Natural killer cell (primary cell): ENCODE measurements around the gene KLHL33. TPM values are rescaled to one million over a fixed set of nuclear protein-coding genes. Genes with fewer than 3 reads are reported as not detected.

ENCODE experiments used
- ATAC-seq, 3 donors: fragments of 150-1000 bp in 2 of 3; fragments of 200-7000 bp in 1 of 3; cut with Tn5 transposase; 1 replicate in 1 of 3; 2 replicates in 2 of 3; pipeline ENCODE4 v1.10.0; 2021; ENCODE audit warnings: mild to moderate bottlenecking in 2 of 3, moderate library complexity in 2 of 3
- DNase-seq, 2 donors: peaks; one replicate each; pipeline versions ENCODE4 v3.0.0 to v3.0.0-alpha.2; 2013 to 2021; ENCODE audit warnings: mixed read lengths in 1 of 2
- H3K27ac ChIP-seq: one replicate; pipeline ENCODE4 v1.5.1; 2013; ENCODE audit warnings: mild to moderate bottlenecking, low read length
- H3K27me3 ChIP-seq: one replicate; pipeline ENCODE4 v1.6.1; 2013; ENCODE audit warnings: low read length; ENCODE audit not compliant: control insufficient read depth, insufficient read depth
- H3K36me3 ChIP-seq: one replicate; pipeline ENCODE4 v1.6.1; 2013; ENCODE audit warnings: low read length; ENCODE audit not compliant: control insufficient read depth, insufficient read depth
- H3K4me1 ChIP-seq: one replicate; pipeline ENCODE4 v1.6.1; 2013; ENCODE audit warnings: low read length; ENCODE audit not compliant: control insufficient read depth, insufficient read depth
- H3K4me3 ChIP-seq: one replicate; pipeline ENCODE4 v1.5.1; 2013; ENCODE audit warnings: low read length
- H3K9me3 ChIP-seq: one replicate; pipeline ENCODE4 v1.6.1; 2013; ENCODE audit warnings: low read length; ENCODE audit not compliant: control insufficient read depth, insufficient read depth
- H3K27ac Mint-ChIP-seq, 2 donors: one replicate each; pipeline ENCODE4 v1.8.0; 2022; ENCODE audit warnings: mild to moderate bottlenecking in 2 of 2, mixed read lengths in 2 of 2, moderate library complexity in 1 of 2
- H3K27me3 Mint-ChIP-seq, 2 donors: one replicate each; pipeline ENCODE4 v1.8.0; 2022; ENCODE audit warnings: low read depth in 2 of 2, mixed read lengths in 2 of 2
- H3K36me3 Mint-ChIP-seq: one replicate; pipeline ENCODE4 v1.8.0; 2022; ENCODE audit warnings: mixed read lengths
- H3K4me1 Mint-ChIP-seq, 2 donors: one replicate each; pipeline ENCODE4 v1.8.0; 2022; ENCODE audit warnings: mixed read lengths in 2 of 2
- H3K4me3 Mint-ChIP-seq: one replicate; pipeline ENCODE4 v1.8.0; 2022; ENCODE audit warnings: mild to moderate bottlenecking, moderate library complexity, mixed read lengths
- H3K9me3 Mint-ChIP-seq, 2 donors: one replicate each; pipeline ENCODE4 v1.8.0; 2022; ENCODE audit warnings: mixed read lengths in 2 of 2
- CTCF ChIP-seq: fragments of 200-600 bp; IDR thresholded peaks from one replicate; pipeline ENCODE4 v1.8.0; 2022; ENCODE audit warnings: antibody characterized with exemption
- WGBS: methylation state at CpG from one replicate; pipeline ENCODE4 v1.1.7; 2013; ENCODE audit warnings: missing lambda C conversion rate; ENCODE audit not compliant: insufficient coverage; 5-methylcytosine and 5-hydroxymethylcytosine counted together
- intact Hi-C: fragments of 100-400 bp; cut with micrococcal nuclease; formaldehyde crosslinking; loops from one replicate; pipeline ENCODE4 v1.14.2; 2022
- total RNA-seq, 4 donors: library from RNA; stranded (reverse); fragments of 120-200 nt in 1 of 4; gene quantifications; one replicate each; pipeline versions ENCODE4 v1.2.3 to v1.2.4, GENCODE V29; 2013 to 2022

Gene KLHL33
- total RNA-seq, 3 donors from 2014 or later (not counting 1 experiment from before 2014, with no cell fraction given): 0.25 to 0.97 (median 0.31) TPM

- TF ChIP-seq CTCF: no peak
- Mint-ChIP-seq H3K9me3 (no peaks in the 10 kb centered on the region), H3K27ac (peak overlapping the region; percentile 74 to 76), H3K4me3 (peak overlapping the region; percentile 35), H3K36me3 (no peaks in the 10 kb centered on the region), H3K4me1 (peaks cover 23 to 28% of the 10 kb centered on the region in 2 donors), H3K27me3 (no peaks in the 10 kb centered on the region)
- Histone ChIP-seq H3K27me3 (no peaks in the 10 kb centered on the region), H3K4me3 (no peak overlapping the region), H3K9me3 (no peaks in the 10 kb centered on the region), H3K36me3 (no peaks in the 10 kb centered on the region), H3K27ac (no peak overlapping the region), H3K4me1 (peaks cover 34% of the 10 kb centered on the region)
- no peak for DNase-seq
- ATAC-seq: no peak
- intact Hi-C loops: no loop called here
- 55% methylated on average over 5 of the region's 5 CpGs for whole genome bisulfite sequencing
Measured at GRCh38 chr14:20428802-20429201, 7.2 kb downstream of the KLHL33 start.

GRCh38 chr14:20428010-20428365 lies 8.0 kb downstream of the KLHL33 start:
- WGBS: 40% methylated on average over 5 of the region's 5 CpGs
- H3K9me3 Mint-ChIP-seq: no peaks in the 10 kb centered on the region
- intact Hi-C loops: no loop called here
- DNase-seq (no peak), ATAC-seq (peak in 1 of 3 donors; percentile 17)
- peak overlapping the region; percentile 74 to 76 for H3K27ac Mint-ChIP-seq
- Histone ChIP-seq H3K9me3 (no peaks in the 10 kb centered on the region), H3K36me3 (no peaks in the 10 kb centered on the region), H3K27ac (peak overlapping the region; percentile 60), H3K4me3 (no peak overlapping the region), H3K27me3 (no peaks in the 10 kb centered on the region), H3K4me1 (peaks cover 34% of the 10 kb centered on the region)
- TF ChIP-seq CTCF: no peak
- peaks cover 23 to 28% of the 10 kb centered on the region in 2 donors for H3K4me1 Mint-ChIP-seq
- H3K4me3 Mint-ChIP-seq: peak overlapping the region; percentile 54
- no peaks in the 10 kb centered on the region for H3K27me3 Mint-ChIP-seq
- H3K36me3 Mint-ChIP-seq: no peaks in the 10 kb centered on the region

DNA sequence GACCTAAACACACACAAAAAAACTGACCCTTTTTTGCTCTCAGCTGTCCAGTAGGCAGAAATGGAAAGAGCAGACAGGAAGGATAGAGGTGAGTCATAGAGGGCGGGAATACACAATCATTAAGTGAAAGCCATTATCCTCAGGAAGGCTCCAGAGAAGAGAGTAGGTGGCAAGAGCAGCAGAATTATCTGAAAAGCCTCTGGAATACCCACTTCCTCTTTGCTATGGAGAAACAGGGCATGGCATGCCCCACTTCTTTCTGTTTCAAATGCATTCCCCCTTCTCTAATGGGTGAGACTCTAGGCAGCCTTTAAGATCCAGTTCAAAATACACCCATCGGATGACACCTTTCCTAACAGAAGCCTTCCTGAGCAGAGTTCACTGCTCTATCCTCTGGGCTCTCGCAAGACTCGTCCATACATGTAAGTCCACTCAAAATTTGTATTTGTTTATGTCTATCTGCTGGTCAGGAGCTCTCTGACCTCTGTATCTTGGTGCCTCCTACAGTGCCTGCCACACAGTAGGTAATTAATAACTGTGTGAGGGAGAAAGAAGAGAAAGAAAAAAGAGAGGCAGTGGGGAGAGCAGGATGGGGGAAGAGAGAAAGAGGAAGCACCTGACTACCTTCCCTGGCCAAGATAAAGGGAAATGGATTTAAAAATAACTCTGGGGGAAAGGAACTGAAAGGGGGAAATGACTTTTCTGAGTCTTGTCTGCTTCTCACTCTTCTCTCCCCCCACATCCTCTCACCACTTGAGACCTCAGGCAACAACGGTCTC lies 8.5 kb downstream of the KLHL33 start:
- WGBS: 32% methylated on average over 5 of the region's 5 CpGs
- TF ChIP-seq CTCF: no peak
- Mint-ChIP-seq H3K4me3 (peak overlapping the region; percentile 54), H3K36me3 (no peaks in the 10 kb centered on the region), H3K9me3 (no peaks in the 10 kb centered on the region), H3K27me3 (no peaks in the 10 kb centered on the region), H3K27ac (peak overlapping the region; percentile 74 to 76), H3K4me1 (peaks cover 23 to 28% of the 10 kb centered on the region in 2 donors)
- no peak overlapping the region for H3K4me3 ChIP-seq
- H3K27ac ChIP-seq: peak overlapping the region; percentile 60
- H3K27me3 ChIP-seq: no peaks in the 10 kb centered on the region
- H3K36me3 ChIP-seq: no peaks in the 10 kb centered on the region
- intact Hi-C loops: no loop called here
- DNase-seq: peak in 1 of 2 donors; percentile 21
- H3K9me3 ChIP-seq: no peaks in the 10 kb centered on the region
- peak in 2 of 3 donors; percentile 58 for ATAC-seq
- H3K4me1 ChIP-seq: peaks cover 34% of the 10 kb centered on the region

- Mint-ChIP-seq H3K36me3 (no peaks in the 10 kb centered on the region), H3K27ac (no peak overlapping the region), H3K4me3 (no peak overlapping the region), H3K27me3 (no peaks in the 10 kb centered on the region), H3K4me1 (peaks cover 23 to 26% of the 10 kb centered on the region in 2 donors), H3K9me3 (no peaks in the 10 kb centered on the region)
- H3K36me3 ChIP-seq: no peaks in the 10 kb centered on the region
- ATAC-seq: no peak
- H3K27me3 ChIP-seq: no peaks in the 10 kb centered on the region
- intact Hi-C loops: no loop called here
- no peak overlapping the region for H3K4me3 ChIP-seq
- no peak for DNase-seq
- peaks cover 27% of the 10 kb centered on the region for H3K4me1 ChIP-seq
- no peak overlapping the region for H3K27ac ChIP-seq
- no peak for TF ChIP-seq CTCF
- WGBS: 44% methylated on average over 2 of the region's 2 CpGs
- H3K9me3 ChIP-seq: no peaks in the 10 kb centered on the region
Measured at GRCh38 chr14:20424851-20425250, 11.1 kb downstream of the KLHL33 start.
